ENCODE data around the gene LYPLA2. TPM values are rescaled to one million over a fixed set of nuclear protein-coding genes. Genes with fewer than 3 reads are reported as not detected.
"Not testable (repeated sequence)": the region's sequence is repeated elsewhere in the genome, so short reads cannot be mapped to it uniquely, and the experiment has no call there.

Gene LYPLA2
- total RNA-seq, 1 experiment from 2014 or later = 385 TPM

- not testable (repeated sequence) for H3K4me3 ChIP-seq (ENCODE audit: insufficient read depth, low read depth, low read length); H3K27me3 ChIP-seq (ENCODE audit: control insufficient read depth, insufficient read depth, low read length); DNase-seq; H3K36me3 ChIP-seq (replicated peaks; ENCODE audit: control insufficient read depth, insufficient read depth, low read length)
These were observed 11.9 kb downstream of the LYPLA2 start for GRCh38 chr1:23802809-23803342.

- Histone ChIP-seq H3K4me3 (ENCODE audit: insufficient read depth, low read depth, low read length) (no peak overlapping the region), H3K27me3 (ENCODE audit: control insufficient read depth, insufficient read depth, low read length) (peaks cover 9% of the 10 kb centered on the region; the same call in 1 of the 2 replicates), H3K36me3 (replicated peaks; ENCODE audit: control insufficient read depth, insufficient read depth, low read length) (no peaks in the 10 kb centered on the region; the same call in 1 of the 2 replicates)
- DNase-seq = no peak
These were observed 12.7 kb downstream of the LYPLA2 start for GRCh38 chr1:23803674-23804073.

GRCh38 chr1:23804183-23804835, 13.4 kb downstream of the LYPLA2 start:
- Histone ChIP-seq H3K36me3 (replicated peaks; ENCODE audit: control insufficient read depth, insufficient read depth, low read length) (no peaks in the 10 kb centered on the region), H3K4me3 (ENCODE audit: insufficient read depth, low read depth, low read length) (no peak overlapping the region)
- peak; percentile 39 for DNase-seq

GRCh38 chr1:23805025-23805424, 14.1 kb downstream of the LYPLA2 start:
- Histone ChIP-seq H3K4me3 (ENCODE audit: insufficient read depth, low read depth, low read length) (no peak overlapping the region), H3K27me3 (ENCODE audit: control insufficient read depth, insufficient read depth, low read length) (peaks cover 9% of the 10 kb centered on the region; the same call in 1 of the 2 replicates), H3K36me3 (replicated peaks; ENCODE audit: control insufficient read depth, insufficient read depth, low read length) (no peaks in the 10 kb centered on the region)
- no peak for DNase-seq

More at GRCh38 chr1:23804183-23804835, 13.4 kb downstream of the LYPLA2 start:
- peaks cover 9% of the 10 kb centered on the region; the same call in 1 of the 2 replicates for H3K27me3 ChIP-seq (ENCODE audit: control insufficient read depth, insufficient read depth, low read length)

- H3K36me3 ChIP-seq (replicated peaks; ENCODE audit: control insufficient read depth, insufficient read depth, low read length) = no peaks in the 10 kb centered on the region
- DNase-seq = peak; percentile 16
- H3K27me3 ChIP-seq (ENCODE audit: control insufficient read depth, insufficient read depth, low read length) = peaks cover 6% of the 10 kb centered on the region; the same call in 1 of the 2 replicates
- no peak overlapping the region for H3K4me3 ChIP-seq (ENCODE audit: insufficient read depth, low read depth, low read length)
These were observed 15.3 kb downstream of the LYPLA2 start for GRCh38 chr1:23806280-23806679.

- no peaks in the 10 kb centered on the region for H3K27me3 ChIP-seq (ENCODE audit: control insufficient read depth, insufficient read depth, low read length)
- no peak for DNase-seq
These were observed 16.5 kb downstream of the LYPLA2 start for GRCh38 chr1:23807453-23807852.

GRCh38 chr1:23809751-23810171, 18.8 kb downstream of the LYPLA2 start:
- DNase-seq = peak; percentile 88
- H3K4me3 ChIP-seq (ENCODE audit: insufficient read depth, low read depth, low read length) = no peak overlapping the region
- H3K27me3 ChIP-seq (ENCODE audit: control insufficient read depth, insufficient read depth, low read length) = no peaks in the 10 kb centered on the region
- H3K36me3 ChIP-seq (replicated peaks; ENCODE audit: control insufficient read depth, insufficient read depth, low read length) = no peaks in the 10 kb centered on the region; the same call in 1 of the 2 replicates

More at GRCh38 chr1:23807453-23807852, 16.5 kb downstream of the LYPLA2 start:
- Histone ChIP-seq H3K36me3 (replicated peaks; ENCODE audit: control insufficient read depth, insufficient read depth, low read length) (no peaks in the 10 kb centered on the region; the same call in 1 of the 2 replicates), H3K4me3 (ENCODE audit: insufficient read depth, low read depth, low read length) (no peak overlapping the region)

- H3K27me3 ChIP-seq (ENCODE audit: control insufficient read depth, insufficient read depth, low read length) = no peaks in the 10 kb centered on the region
- peak; percentile 84 for DNase-seq
These were observed 20.0 kb downstream of the LYPLA2 start for GRCh38 chr1:23810818-23811540.

GRCh38 chr1:23814016-23814415, 23.1 kb downstream of the LYPLA2 start:
- H3K27me3 ChIP-seq (ENCODE audit: control insufficient read depth, insufficient read depth, low read length) = no peaks in the 10 kb centered on the region
- no peak for DNase-seq

More at GRCh38 chr1:23810818-23811540, 20.0 kb downstream of the LYPLA2 start:
- Histone ChIP-seq H3K36me3 (replicated peaks; ENCODE audit: control insufficient read depth, insufficient read depth, low read length) (no peaks in the 10 kb centered on the region; the same call in none of the 2 replicates), H3K4me3 (ENCODE audit: insufficient read depth, low read depth, low read length) (no peak overlapping the region)

GRCh38 chr1:23816361-23816760, 25.4 kb downstream of the LYPLA2 start:
- Histone ChIP-seq H3K4me3 (ENCODE audit: insufficient read depth, low read depth, low read length) (no peak overlapping the region), H3K27me3 (ENCODE audit: control insufficient read depth, insufficient read depth, low read length) (no peaks in the 10 kb centered on the region)
- no peak for DNase-seq

More at GRCh38 chr1:23814016-23814415, 23.1 kb downstream of the LYPLA2 start:
- H3K4me3 ChIP-seq (ENCODE audit: insufficient read depth, low read depth, low read length) = no peak overlapping the region
- H3K36me3 ChIP-seq (replicated peaks; ENCODE audit: control insufficient read depth, insufficient read depth, low read length) = peaks cover 2% of the 10 kb centered on the region

GRCh38 chr1:23816906-23817305, 26.0 kb downstream of the LYPLA2 start:
- Histone ChIP-seq H3K36me3 (replicated peaks; ENCODE audit: control insufficient read depth, insufficient read depth, low read length) (peaks cover 2% of the 10 kb centered on the region), H3K27me3 (ENCODE audit: control insufficient read depth, insufficient read depth, low read length) (no peaks in the 10 kb centered on the region), H3K4me3 (ENCODE audit: insufficient read depth, low read depth, low read length) (no peak overlapping the region)
- DNase-seq = no peak

More at GRCh38 chr1:23816361-23816760, 25.4 kb downstream of the LYPLA2 start:
- peaks cover 2% of the 10 kb centered on the region for H3K36me3 ChIP-seq (replicated peaks; ENCODE audit: control insufficient read depth, insufficient read depth, low read length)

- DNase-seq = no peak
- H3K36me3 ChIP-seq (replicated peaks; ENCODE audit: control insufficient read depth, insufficient read depth, low read length) = peaks cover 2% of the 10 kb centered on the region
- H3K4me3 ChIP-seq (ENCODE audit: insufficient read depth, low read depth, low read length) = no peak overlapping the region
- H3K27me3 ChIP-seq (ENCODE audit: control insufficient read depth, insufficient read depth, low read length) = no peaks in the 10 kb centered on the region
These were observed 26.7 kb downstream of the LYPLA2 start for GRCh38 chr1:23817633-23818032.

GRCh38 chr1:23823767-23824166, 32.8 kb downstream of the LYPLA2 start:
- Histone ChIP-seq H3K27me3 (ENCODE audit: control insufficient read depth, insufficient read depth, low read length) (no peaks in the 10 kb centered on the region), H3K4me3 (ENCODE audit: insufficient read depth, low read depth, low read length) (no peak overlapping the region), H3K36me3 (replicated peaks; ENCODE audit: control insufficient read depth, insufficient read depth, low read length) (no peaks in the 10 kb centered on the region)
- DNase-seq = no peak

GRCh38 chr1:23824711-23825075, 33.7 kb downstream of the LYPLA2 start:
- Histone ChIP-seq H3K36me3 (replicated peaks; ENCODE audit: control insufficient read depth, insufficient read depth, low read length) (no peaks in the 10 kb centered on the region), H3K27me3 (ENCODE audit: control insufficient read depth, insufficient read depth, low read length) (no peaks in the 10 kb centered on the region), H3K4me3 (ENCODE audit: insufficient read depth, low read depth, low read length) (peak overlapping the region; percentile 98)
- no peak for DNase-seq
